Nephron progenitor cell (in vitro differentiated cells): ENCODE data around the gene PJA1.

Source experiments
- DNase-seq: peaks from one replicate; pipeline ENCODE4 v3.0.0; 2021
- H3K27ac Mint-ChIP-seq: 2 replicates; pipeline ENCODE4 v1.8.0; 2021; ENCODE audit warnings: mild to moderate bottlenecking, moderate library complexity, mixed read lengths
- H3K27me3 Mint-ChIP-seq: 2 replicates; pipeline ENCODE4 v1.8.0; 2021; ENCODE audit warnings: mild to moderate bottlenecking, low read depth, mixed read lengths; ENCODE audit not compliant: poor library complexity
- H3K36me3 Mint-ChIP-seq: 2 replicates; pipeline ENCODE4 v1.8.0; 2021; ENCODE audit warnings: low read depth, mixed read lengths
- H3K4me1 Mint-ChIP-seq: 2 replicates; pipeline ENCODE4 v1.8.0; 2021; ENCODE audit warnings: mixed read lengths
- H3K4me3 Mint-ChIP-seq: 2 replicates; pipeline ENCODE4 v1.8.0; 2021; ENCODE audit warnings: mild to moderate bottlenecking, moderate library complexity, mixed read lengths
- H3K9me3 Mint-ChIP-seq: 2 replicates; pipeline ENCODE4 v1.8.0; 2021; ENCODE audit warnings: mild to moderate bottlenecking, moderate library complexity, mixed read lengths
- CTCF ChIP-seq: fragments of 200-600 bp; sonication (generic); IDR thresholded peaks from 2 replicates; pipeline ENCODE4 v1.5.0; 2021; ENCODE audit warnings: antibody characterized with exemption

Gene PJA1

DNA sequence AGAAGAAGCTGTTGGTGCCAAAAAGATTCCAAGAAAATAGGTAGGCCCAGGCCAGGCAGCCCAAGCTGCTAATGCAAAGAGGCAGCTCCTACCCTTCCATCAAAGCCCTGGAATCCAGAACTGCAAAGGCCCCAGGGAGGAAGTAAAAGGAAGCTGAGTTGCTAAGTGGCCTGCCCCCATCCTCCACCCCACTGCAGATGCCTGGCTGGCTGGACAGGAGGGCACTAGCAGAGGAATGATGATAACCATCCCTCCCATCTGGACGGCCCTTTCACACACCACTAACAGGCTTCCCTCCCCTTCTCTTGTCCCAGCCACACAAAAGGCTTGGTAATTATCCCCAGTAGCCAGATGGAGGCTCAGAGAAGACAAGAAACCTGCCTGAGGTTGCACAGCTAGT, 32.4 kb upstream of the PJA1 start:
- peaks cover 40% of the 10 kb centered on the region for H3K4me1 Mint-ChIP-seq
- no peak overlapping the region for H3K4me3 Mint-ChIP-seq
- H3K9me3 Mint-ChIP-seq: peaks cover 37% of the 10 kb centered on the region
- no peaks in the 10 kb centered on the region for H3K36me3 Mint-ChIP-seq
- no peak overlapping the region for H3K27ac Mint-ChIP-seq
- no peak for TF ChIP-seq CTCF
- H3K27me3 Mint-ChIP-seq: peaks cover 3% of the 10 kb centered on the region
- DNase-seq: no peak

DNA sequence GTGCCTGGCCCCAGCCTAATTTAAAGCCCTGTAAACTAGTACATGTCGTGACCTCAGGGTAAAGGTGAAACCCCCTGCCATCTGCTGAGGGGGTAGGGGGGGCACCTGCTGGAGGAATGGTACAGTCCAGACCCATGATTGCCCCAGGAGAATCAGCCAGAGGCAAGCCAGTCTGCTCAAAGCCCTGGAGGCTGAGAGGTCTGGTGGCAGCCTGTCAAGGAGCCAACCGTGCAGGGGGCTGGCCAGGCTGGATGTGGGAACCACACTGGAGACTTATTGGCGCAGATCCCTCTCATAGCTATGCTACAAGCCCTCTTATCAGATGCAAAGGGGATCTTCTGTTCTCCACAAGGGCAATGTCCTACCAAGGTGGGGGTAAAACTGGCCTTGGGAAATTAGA, 31.4 kb upstream of the PJA1 start:
- H3K27me3 Mint-ChIP-seq: peaks cover 3% of the 10 kb centered on the region
- no peaks in the 10 kb centered on the region for H3K36me3 Mint-ChIP-seq
- no peak for TF ChIP-seq CTCF
- H3K27ac Mint-ChIP-seq: no peak overlapping the region
- no peak for DNase-seq
- no peak overlapping the region for H3K4me3 Mint-ChIP-seq
- peaks cover 40% of the 10 kb centered on the region for H3K9me3 Mint-ChIP-seq
- peaks cover 38% of the 10 kb centered on the region for H3K4me1 Mint-ChIP-seq

DNA sequence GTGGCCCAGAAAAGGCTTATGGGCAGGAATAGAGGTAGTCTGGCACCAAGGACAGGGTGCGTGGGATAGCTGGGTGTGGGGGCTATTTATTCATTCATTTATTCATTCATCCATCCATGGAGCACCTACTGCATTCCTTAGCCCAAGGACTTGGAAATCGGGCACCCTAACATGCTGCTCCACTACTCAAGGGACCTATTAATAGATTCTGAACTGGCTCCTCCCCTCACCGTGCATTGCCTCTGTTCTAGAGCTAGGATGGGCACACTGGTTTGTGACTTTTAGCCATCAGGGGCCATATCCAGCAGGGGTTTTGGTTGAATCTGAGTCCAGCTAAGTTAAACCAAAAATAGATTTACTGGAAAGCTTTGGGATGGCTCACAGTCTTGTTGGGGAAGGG, 30.6 kb upstream of the PJA1 start:
- no peak overlapping the region for H3K27ac Mint-ChIP-seq
- peaks cover 47% of the 10 kb centered on the region for H3K4me1 Mint-ChIP-seq
- peaks cover 3% of the 10 kb centered on the region for H3K27me3 Mint-ChIP-seq
- no peaks in the 10 kb centered on the region for H3K36me3 Mint-ChIP-seq
- H3K4me3 Mint-ChIP-seq: peak overlapping the region; percentile 36
- no peak for DNase-seq
- TF ChIP-seq CTCF: no peak
- peaks cover 37% of the 10 kb centered on the region for H3K9me3 Mint-ChIP-seq

- DNase-seq: peak; percentile 36
- Mint-ChIP-seq H3K4me3 (no peak overlapping the region), H3K9me3 (peaks cover 36% of the 10 kb centered on the region), H3K36me3 (no peaks in the 10 kb centered on the region), H3K27ac (no peak overlapping the region), H3K27me3 (peaks cover 3% of the 10 kb centered on the region), H3K4me1 (peaks cover 53% of the 10 kb centered on the region)
- no peak for TF ChIP-seq CTCF
These were observed 29.9 kb upstream of the PJA1 start for GRCh38 chrX:69195192-69195591.

DNA sequence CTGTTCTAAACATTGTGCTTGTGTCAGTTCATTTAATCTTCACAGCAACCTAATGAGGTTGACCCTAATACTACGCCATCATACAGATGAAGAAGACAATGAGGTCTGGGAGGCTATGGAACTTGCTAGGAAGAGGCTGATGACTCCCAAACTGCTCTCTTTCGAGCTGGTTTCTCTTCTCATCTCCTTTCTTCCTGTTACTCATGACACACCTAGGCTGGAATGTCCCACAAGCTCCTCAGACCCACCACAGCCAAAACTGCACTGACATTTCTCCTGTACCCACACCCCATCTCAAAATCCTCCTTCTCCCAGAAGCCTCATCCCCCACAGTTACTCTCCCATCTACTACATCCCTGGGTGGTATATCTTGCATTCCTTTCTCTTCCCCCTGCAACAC, 27.4 kb upstream of the PJA1 start:
- no peak for DNase-seq
- Mint-ChIP-seq H3K4me1 (peaks cover 57% of the 10 kb centered on the region), H3K9me3 (peaks cover 37% of the 10 kb centered on the region), H3K4me3 (no peak overlapping the region), H3K36me3 (no peaks in the 10 kb centered on the region), H3K27ac (no peak overlapping the region), H3K27me3 (no peaks in the 10 kb centered on the region)
- TF ChIP-seq CTCF: no peak

GRCh38 chrX:69189576-69190371, 24.5 kb upstream of the PJA1 start:
- no peak for TF ChIP-seq CTCF
- DNase-seq: no peak
- peaks cover 47% of the 10 kb centered on the region for H3K9me3 Mint-ChIP-seq
- no peaks in the 10 kb centered on the region for H3K36me3 Mint-ChIP-seq
- H3K4me1 Mint-ChIP-seq: peaks cover 29% of the 10 kb centered on the region
- peaks cover 1% of the 10 kb centered on the region for H3K27me3 Mint-ChIP-seq
- H3K27ac Mint-ChIP-seq: no peak overlapping the region
- H3K4me3 Mint-ChIP-seq: no peak overlapping the region
